HG03521 (cell line): Measurements from ENCODE around the gene ENOX1.

ENCODE experiments used
- ATAC-seq: cut with Tn5 transposase; IDR thresholded peaks from one replicate; pipeline ENCODE4 v1.9.1; 2021; ENCODE audit warnings: mild to moderate bottlenecking, moderate library complexity; ENCODE audit not compliant: unreplicated experiment

ENOX1 gene

GRCh38 chr13:43328907-43329306 is 457.9 kb downstream of the ENOX1 start:
- ATAC-seq, result no peak

- ATAC-seq, result no peak
Observed at GRCh38 chr13:43326100-43326499, 460.7 kb downstream of the ENOX1 start.

- no peak for ATAC-seq
Observed at GRCh38 chr13:43325636-43326035, 461.1 kb downstream of the ENOX1 start.

- no peak for ATAC-seq
Observed at GRCh38 chr13:43324129-43324528, 462.6 kb downstream of the ENOX1 start.

GRCh38 chr13:43319617-43320444 is 466.9 kb downstream of the ENOX1 start:
- ATAC-seq, result no peak

- no peak for ATAC-seq
Observed at GRCh38 chr13:43316946-43317353, 469.8 kb downstream of the ENOX1 start.

GRCh38 chr13:43316281-43316680 is 470.5 kb downstream of the ENOX1 start:
- ATAC-seq, result no peak

- ATAC-seq, result no peak
Observed at GRCh38 chr13:43315522-43315921, 471.2 kb downstream of the ENOX1 start.

GRCh38 chr13:43309311-43309710 is 477.5 kb downstream of the ENOX1 start:
- ATAC-seq, result no peak

GRCh38 chr13:43307921-43308433 is 478.8 kb downstream of the ENOX1 start:
- peak; percentile 69 for ATAC-seq

GRCh38 chr13:43307221-43307920 is 479.4 kb downstream of the ENOX1 start:
- ATAC-seq, result no peak

- no peak for ATAC-seq
Observed at GRCh38 chr13:43306372-43306771, 480.4 kb downstream of the ENOX1 start.

- no peak for ATAC-seq
Observed at GRCh38 chr13:43305416-43305815, 481.4 kb downstream of the ENOX1 start.

GRCh38 chr13:43304945-43305344 is 481.8 kb downstream of the ENOX1 start:
- no peak for ATAC-seq

- no peak for ATAC-seq
Observed at GRCh38 chr13:43304449-43304848, 482.3 kb downstream of the ENOX1 start.

GRCh38 chr13:43303033-43303729 is 483.6 kb downstream of the ENOX1 start:
- no peak for ATAC-seq

GRCh38 chr13:43301346-43301969 is 485.3 kb downstream of the ENOX1 start:
- ATAC-seq, result no peak

- ATAC-seq, result no peak
Observed at GRCh38 chr13:43300865-43301264, 485.9 kb downstream of the ENOX1 start.

- ATAC-seq, result no peak
Observed at GRCh38 chr13:43299374-43299773, 487.4 kb downstream of the ENOX1 start.

GRCh38 chr13:43298816-43299215 is 488.0 kb downstream of the ENOX1 start:
- no peak for ATAC-seq
